Bronchial smooth muscle cell (primary cell): ENCODE results near the gene NTS. TPM values are rescaled to one million over a fixed set of nuclear protein-coding genes. Genes with fewer than 3 reads are reported as not detected.

Experiments
- total RNA-seq: library from RNA; depleted of rRNA; stranded (reverse); fragments of >200 nt; gene quantifications from 2 replicates; pipeline ENCODE4 v1.2.1, GENCODE V29; 2014

The NTS gene, protein sequence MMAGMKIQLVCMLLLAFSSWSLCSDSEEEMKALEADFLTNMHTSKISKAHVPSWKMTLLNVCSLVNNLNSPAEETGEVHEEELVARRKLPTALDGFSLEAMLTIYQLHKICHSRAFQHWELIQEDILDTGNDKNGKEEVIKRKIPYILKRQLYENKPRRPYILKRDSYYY
- total RNA-seq: 43.5 TPM in 1 of 2 replicates, not detected in the other

GRCh38 chr12:85874031-85874461, at the start of gene NTS:
TSS of gene NTS (plus strand) at chr12:85874295. CDS start at chr12:85874404, 109 bp downstream.

DNA sequence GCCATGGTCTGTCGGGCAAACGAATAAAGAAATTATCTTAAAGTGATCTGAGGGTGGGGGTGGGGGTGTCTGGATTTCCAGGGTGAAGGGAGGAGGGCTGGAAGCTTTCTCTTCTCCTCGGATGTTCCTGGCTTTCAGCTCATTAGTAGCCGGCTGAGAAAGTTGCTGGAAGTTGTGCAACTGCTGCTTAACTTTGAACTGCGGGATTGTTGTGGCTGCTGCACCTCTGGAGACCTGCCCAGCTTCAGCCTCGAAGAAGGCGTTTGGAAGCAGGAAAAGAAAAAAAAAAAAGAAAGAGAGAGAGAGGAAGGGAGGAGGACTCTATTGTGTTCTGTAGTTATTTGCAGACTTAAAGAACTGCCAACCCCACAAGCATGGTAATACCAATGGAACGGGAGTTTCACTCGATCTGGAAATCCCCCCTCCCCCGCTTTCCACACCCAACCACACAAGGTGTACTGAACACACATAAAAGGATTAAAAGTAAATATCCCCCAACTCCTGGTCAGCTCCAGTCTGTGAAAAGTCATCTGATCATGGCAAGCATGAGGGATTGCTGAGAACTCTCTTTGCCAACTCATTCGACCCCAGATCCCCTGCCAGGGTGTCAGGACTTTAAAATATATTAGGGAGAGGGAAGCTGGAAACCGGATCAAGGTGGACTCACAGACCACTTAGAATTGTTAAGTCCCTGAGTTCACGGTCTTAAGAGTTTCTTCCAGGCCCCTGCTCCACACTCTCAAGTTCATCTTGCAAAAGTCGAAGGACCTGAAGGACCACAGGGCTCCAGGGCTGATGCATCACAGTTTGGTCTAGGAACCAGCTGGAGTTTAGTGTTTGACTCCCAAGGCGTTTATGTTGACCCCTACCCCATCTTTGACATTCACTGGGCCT, 37.7 kb upstream of the NTS start, which contains the start of gene RASSF9:
TSS of gene RASSF9 (minus strand) at position 213 of the 894 bp plus-strand sequence. CDS start at position 5, 208 bp downstream.

Other genes starting within 250 kb of the NTS start
- gene RASSF9, start 37.9 kb upstream of the NTS start, total RNA-seq: 0.43 and 0.47 TPM in 2 replicates